ENCODE data around the gene OSBP2.
"Not testable (repeated sequence)": the region's sequence is repeated elsewhere in the genome, so short reads cannot be mapped to it uniquely, and the experiment has no call there.

The OSBP2 gene

GRCh38 chr22:30671071-30671470 lies 23.6 kb upstream of the OSBP2 start:
- H3K27ac ChIP-seq, result no peak overlapping the region
- no peaks in the 10 kb centered on the region for H3K36me3 ChIP-seq (ENCODE audit: insufficient read depth, low read length)
- H3K9ac ChIP-seq (ENCODE audit: insufficient read length), result no peak overlapping the region
- no peaks in the 10 kb centered on the region for H3K9me3 ChIP-seq (ENCODE audit: low read depth, low read length)
- TF ChIP-seq POLR2AphosphoS5 (IDR thresholded peaks at IDR 0.05; ENCODE audit: borderline replicate concordance, low read depth, low read length), result no peak
- no peak for TF ChIP-seq FOXP2 (optimal IDR thresholded peaks at IDR 0.05; ENCODE audit: control extremely low read depth, extremely low read length, insufficient read depth)
- TF ChIP-seq EZH2 (IDR thresholded peaks at IDR 0.05), result no peak
- no peak overlapping the region for H3K4me3 ChIP-seq
- no peak for DNase-seq (ENCODE audit: low read depth, low spot score)

DNA sequence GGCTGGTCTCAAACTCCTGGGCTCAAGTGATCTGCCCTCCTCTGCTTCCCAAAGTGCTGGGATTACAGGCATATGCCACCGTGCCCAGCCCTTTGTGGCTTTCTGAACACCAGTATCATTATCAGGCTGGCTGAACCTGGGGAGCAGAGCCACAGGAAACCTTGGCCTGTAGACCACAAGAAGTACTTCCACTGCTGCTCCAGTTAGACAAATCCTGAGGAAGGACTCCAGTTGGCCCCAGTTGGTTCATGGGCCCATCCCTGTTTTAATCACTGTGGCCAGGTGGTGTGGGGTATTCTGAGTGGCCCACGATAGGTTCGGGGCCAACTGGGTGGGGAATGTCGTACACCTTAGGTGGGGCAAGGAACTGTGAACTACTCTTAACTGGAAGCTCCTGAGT lies 21.5 kb upstream of the OSBP2 start:
- Histone ChIP-seq H3K9me3 (ENCODE audit: low read depth, low read length) (no peaks in the 10 kb centered on the region), H3K4me3 (no peak overlapping the region), H3K36me3 (ENCODE audit: insufficient read depth, low read length) (no peaks in the 10 kb centered on the region), H3K27ac (no peak overlapping the region), H3K9ac (ENCODE audit: insufficient read length) (no peak overlapping the region)
- DNase-seq (ENCODE audit: low read depth, low spot score), result no peak
- no peak for TF ChIP-seq FOXP2 (optimal IDR thresholded peaks at IDR 0.05; ENCODE audit: control extremely low read depth, extremely low read length, insufficient read depth)
- no peak for TF ChIP-seq EZH2 (IDR thresholded peaks at IDR 0.05)
- TF ChIP-seq POLR2AphosphoS5 (IDR thresholded peaks at IDR 0.05; ENCODE audit: borderline replicate concordance, low read depth, low read length), result no peak

DNA sequence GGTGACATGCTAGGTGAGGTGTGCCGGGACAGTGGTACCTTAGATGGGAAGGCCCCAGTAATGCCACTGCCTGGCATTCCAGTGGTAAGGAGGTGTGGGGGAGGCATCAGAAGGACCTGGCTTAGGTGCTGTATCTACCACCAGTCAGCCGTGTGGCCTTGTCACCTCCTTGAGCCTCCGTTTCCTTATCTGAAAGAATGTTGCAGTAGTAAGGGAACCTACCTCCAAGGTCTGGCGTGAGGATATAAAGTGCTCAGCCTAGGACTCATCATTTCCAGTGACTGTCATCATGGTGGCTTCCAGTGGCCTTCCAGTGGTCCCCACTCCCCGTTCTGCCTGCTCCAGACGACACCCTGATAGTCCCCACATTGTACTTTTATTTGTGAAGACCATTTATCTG lies 20.2 kb upstream of the OSBP2 start:
- no peak overlapping the region for H3K27ac ChIP-seq
- no peak overlapping the region for H3K4me3 ChIP-seq
- no peak for TF ChIP-seq FOXP2 (optimal IDR thresholded peaks at IDR 0.05; ENCODE audit: control extremely low read depth, extremely low read length, insufficient read depth)
- TF ChIP-seq EZH2 (IDR thresholded peaks at IDR 0.05), result no peak
- no peak for DNase-seq (ENCODE audit: low read depth, low spot score)
- H3K9me3 ChIP-seq (ENCODE audit: low read depth, low read length), result no peaks in the 10 kb centered on the region
- no peak overlapping the region for H3K9ac ChIP-seq (ENCODE audit: insufficient read length)
- H3K36me3 ChIP-seq (ENCODE audit: insufficient read depth, low read length), result no peaks in the 10 kb centered on the region

GRCh38 chr22:30675436-30675835 lies 19.2 kb upstream of the OSBP2 start:
- no peaks in the 10 kb centered on the region for H3K36me3 ChIP-seq (ENCODE audit: insufficient read depth, low read length)
- DNase-seq (ENCODE audit: low read depth, low spot score), result no peak
- H3K4me3 ChIP-seq, result no peak overlapping the region
- H3K27ac ChIP-seq, result no peak overlapping the region
- H3K9me3 ChIP-seq (ENCODE audit: low read depth, low read length), result no peaks in the 10 kb centered on the region
- TF ChIP-seq EZH2 (IDR thresholded peaks at IDR 0.05), result no peak
- TF ChIP-seq FOXP2 (optimal IDR thresholded peaks at IDR 0.05; ENCODE audit: control extremely low read depth, extremely low read length, insufficient read depth), result no peak
- no peak for TF ChIP-seq POLR2AphosphoS5 (IDR thresholded peaks at IDR 0.05; ENCODE audit: borderline replicate concordance, low read depth, low read length)
- H3K9ac ChIP-seq (ENCODE audit: insufficient read length), result no peak overlapping the region

GRCh38 chr22:30676565-30676964 lies 18.1 kb upstream of the OSBP2 start:
- H3K4me3 ChIP-seq; H3K9ac ChIP-seq (ENCODE audit: insufficient read length); H3K36me3 ChIP-seq (ENCODE audit: insufficient read depth, low read length); H3K27ac ChIP-seq; DNase-seq (ENCODE audit: low read depth, low spot score); H3K9me3 ChIP-seq (ENCODE audit: low read depth, low read length): not testable (repeated sequence)

- H3K9ac ChIP-seq (ENCODE audit: insufficient read length); H3K9me3 ChIP-seq (ENCODE audit: low read depth, low read length); H3K27ac ChIP-seq: not testable (repeated sequence)
These were observed 14.6 kb upstream of the OSBP2 start for GRCh38 chr22:30679895-30680690.

GRCh38 chr22:30680991-30681770 lies 13.5 kb upstream of the OSBP2 start:
- no peak overlapping the region for H3K4me3 ChIP-seq
- TF ChIP-seq FOXP2 (optimal IDR thresholded peaks at IDR 0.05; ENCODE audit: control extremely low read depth, extremely low read length, insufficient read depth) (no peak), EZH2 (IDR thresholded peaks at IDR 0.05) (no peak), POLR2AphosphoS5 (IDR thresholded peaks at IDR 0.05; ENCODE audit: borderline replicate concordance, low read depth, low read length) (no peak)
- no peaks in the 10 kb centered on the region for H3K36me3 ChIP-seq (ENCODE audit: insufficient read depth, low read length)
- H3K27ac ChIP-seq, result no peak overlapping the region
- DNase-seq (ENCODE audit: low read depth, low spot score), result no peak
- no peak overlapping the region for H3K9ac ChIP-seq (ENCODE audit: insufficient read length)
- H3K9me3 ChIP-seq (ENCODE audit: low read depth, low read length), result no peaks in the 10 kb centered on the region

More at GRCh38 chr22:30679895-30680690, 14.6 kb upstream of the OSBP2 start:
- H3K36me3 ChIP-seq (ENCODE audit: insufficient read depth, low read length); DNase-seq (ENCODE audit: low read depth, low spot score); H3K4me3 ChIP-seq: not testable (repeated sequence)

GRCh38 chr22:30681831-30682230 lies 12.8 kb upstream of the OSBP2 start:
- Histone ChIP-seq H3K4me3 (no peak overlapping the region), H3K27ac (no peak overlapping the region), H3K9me3 (ENCODE audit: low read depth, low read length) (no peaks in the 10 kb centered on the region), H3K9ac (ENCODE audit: insufficient read length) (no peak overlapping the region), H3K36me3 (ENCODE audit: insufficient read depth, low read length) (no peaks in the 10 kb centered on the region)
- TF ChIP-seq FOXP2 (optimal IDR thresholded peaks at IDR 0.05; ENCODE audit: control extremely low read depth, extremely low read length, insufficient read depth), result no peak
- no peak for TF ChIP-seq EZH2 (IDR thresholded peaks at IDR 0.05)
- TF ChIP-seq POLR2AphosphoS5 (IDR thresholded peaks at IDR 0.05; ENCODE audit: borderline replicate concordance, low read depth, low read length), result no peak
- no peak for DNase-seq (ENCODE audit: low read depth, low spot score)

- Histone ChIP-seq H3K36me3 (ENCODE audit: insufficient read depth, low read length) (no peaks in the 10 kb centered on the region), H3K27ac (no peak overlapping the region), H3K9ac (ENCODE audit: insufficient read length) (no peak overlapping the region), H3K4me3 (no peak overlapping the region), H3K9me3 (ENCODE audit: low read depth, low read length) (no peaks in the 10 kb centered on the region)
- no peak for TF ChIP-seq EZH2 (IDR thresholded peaks at IDR 0.05)
- no peak for TF ChIP-seq FOXP2 (optimal IDR thresholded peaks at IDR 0.05; ENCODE audit: control extremely low read depth, extremely low read length, insufficient read depth)
- no peak for TF ChIP-seq POLR2AphosphoS5 (IDR thresholded peaks at IDR 0.05; ENCODE audit: borderline replicate concordance, low read depth, low read length)
- DNase-seq (ENCODE audit: low read depth, low spot score), result no peak
These were observed 9.5 kb upstream of the OSBP2 start for GRCh38 chr22:30685178-30685577.
